GM12891 (cell line): Measurements from ENCODE around the gene SRRM5.

Source experiments
- POLR2AphosphoS5 ChIP-seq: IDR thresholded peaks from 2 replicates; pipeline ENCODE4 v1.6.1; 2011; ENCODE audit warnings: low read depth, low read length, control low read depth
- TAF1 ChIP-seq: IDR thresholded peaks from 2 replicates; pipeline ENCODE4 v1.6.1; 2011; ENCODE audit warnings: low read depth, low read length, control low read depth

GRCh38 chr19:43616954-43617353 is 5.1 kb downstream of the SRRM5 start:
- TF ChIP-seq POLR2AphosphoS5 (no peak), TAF1 (no peak)
